Type B pancreatic cell (in vitro differentiated cells): ENCODE data around the gene CAT. TPM values are rescaled to one million over a fixed set of nuclear protein-coding genes. Genes with fewer than 3 reads are reported as not detected.

Source experiments
- DNase-seq: peaks from one replicate; pipeline ENCODE4 v3.0.0; 2021; ENCODE audit warnings: mixed read lengths; ENCODE audit not compliant: unreplicated experiment; ENCODE audit errors: extremely low spot score
- H3K27ac Mint-ChIP-seq: 2 replicates; pipeline ENCODE4 v1.8.0; 2021; ENCODE audit warnings: mild to moderate bottlenecking, mixed read lengths
- H3K27me3 Mint-ChIP-seq: 2 replicates; pipeline ENCODE4 v1.8.0; 2021; ENCODE audit warnings: mixed read lengths
- H3K36me3 Mint-ChIP-seq: 2 replicates; pipeline ENCODE4 v1.8.0; 2021; ENCODE audit warnings: mixed read lengths
- H3K4me1 Mint-ChIP-seq: one replicate; pipeline ENCODE4 v1.8.0; 2021; ENCODE audit warnings: mixed read lengths; ENCODE audit not compliant: unreplicated experiment
- H3K4me3 Mint-ChIP-seq: 2 replicates; pipeline ENCODE4 v1.8.0; 2021; ENCODE audit warnings: mild to moderate bottlenecking, mixed read lengths
- H3K9me3 Mint-ChIP-seq: 2 replicates; pipeline ENCODE4 v1.8.0; 2021; ENCODE audit warnings: mixed read lengths
- total RNA-seq: library from RNA; stranded (reverse); gene quantifications from 2 replicates; pipeline ENCODE4 v1.2.1, GENCODE V29; 2021; ENCODE audit warnings: low replicate concordance
- TF ChIP-seq, protein P1 (sequence below): fragments of 200-600 bp; sonication (generic); conservative IDR thresholded peaks from 2 replicates; pipeline ENCODE4 v1.5.0; 2021; ENCODE audit warnings: antibody characterized with exemption, mild to moderate bottlenecking

CAT gene
- total RNA-seq, 1 donor from 2014 or later, result 61.2 TPM

DNA sequence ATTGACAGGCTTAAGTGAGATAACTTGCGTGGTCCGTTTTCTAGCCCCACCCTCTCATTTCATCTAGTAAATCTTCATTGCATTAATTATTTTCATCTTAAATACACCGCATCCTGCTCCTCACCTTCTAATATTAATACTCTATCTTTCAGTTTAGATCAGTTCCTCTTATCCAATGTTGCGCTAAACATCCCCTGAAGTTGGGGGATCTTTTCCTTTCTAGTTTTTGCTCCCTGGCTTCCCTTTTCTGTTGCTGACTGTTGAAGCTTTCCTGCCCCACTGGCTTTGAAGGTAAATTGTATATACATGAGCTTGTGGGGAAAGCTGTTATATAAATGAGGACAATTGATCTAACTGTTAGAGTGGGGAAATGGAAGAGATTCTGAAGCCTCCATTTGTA is 7.2 kb downstream of the CAT start:
- peaks cover 29% of the 10 kb centered on the region for H3K36me3 Mint-ChIP-seq
- H3K4me1 Mint-ChIP-seq, result peaks cover 22% of the 10 kb centered on the region
- H3K27me3 Mint-ChIP-seq, result no peaks in the 10 kb centered on the region
- TF ChIP-seq, protein P1, sequence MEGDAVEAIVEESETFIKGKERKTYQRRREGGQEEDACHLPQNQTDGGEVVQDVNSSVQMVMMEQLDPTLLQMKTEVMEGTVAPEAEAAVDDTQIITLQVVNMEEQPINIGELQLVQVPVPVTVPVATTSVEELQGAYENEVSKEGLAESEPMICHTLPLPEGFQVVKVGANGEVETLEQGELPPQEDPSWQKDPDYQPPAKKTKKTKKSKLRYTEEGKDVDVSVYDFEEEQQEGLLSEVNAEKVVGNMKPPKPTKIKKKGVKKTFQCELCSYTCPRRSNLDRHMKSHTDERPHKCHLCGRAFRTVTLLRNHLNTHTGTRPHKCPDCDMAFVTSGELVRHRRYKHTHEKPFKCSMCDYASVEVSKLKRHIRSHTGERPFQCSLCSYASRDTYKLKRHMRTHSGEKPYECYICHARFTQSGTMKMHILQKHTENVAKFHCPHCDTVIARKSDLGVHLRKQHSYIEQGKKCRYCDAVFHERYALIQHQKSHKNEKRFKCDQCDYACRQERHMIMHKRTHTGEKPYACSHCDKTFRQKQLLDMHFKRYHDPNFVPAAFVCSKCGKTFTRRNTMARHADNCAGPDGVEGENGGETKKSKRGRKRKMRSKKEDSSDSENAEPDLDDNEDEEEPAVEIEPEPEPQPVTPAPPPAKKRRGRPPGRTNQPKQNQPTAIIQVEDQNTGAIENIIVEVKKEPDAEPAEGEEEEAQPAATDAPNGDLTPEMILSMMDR, result no peak
- no peak overlapping the region for H3K4me3 Mint-ChIP-seq
- no peak for DNase-seq
- H3K27ac Mint-ChIP-seq, result no peak overlapping the region
- peaks cover 8% of the 10 kb centered on the region for H3K9me3 Mint-ChIP-seq

DNA sequence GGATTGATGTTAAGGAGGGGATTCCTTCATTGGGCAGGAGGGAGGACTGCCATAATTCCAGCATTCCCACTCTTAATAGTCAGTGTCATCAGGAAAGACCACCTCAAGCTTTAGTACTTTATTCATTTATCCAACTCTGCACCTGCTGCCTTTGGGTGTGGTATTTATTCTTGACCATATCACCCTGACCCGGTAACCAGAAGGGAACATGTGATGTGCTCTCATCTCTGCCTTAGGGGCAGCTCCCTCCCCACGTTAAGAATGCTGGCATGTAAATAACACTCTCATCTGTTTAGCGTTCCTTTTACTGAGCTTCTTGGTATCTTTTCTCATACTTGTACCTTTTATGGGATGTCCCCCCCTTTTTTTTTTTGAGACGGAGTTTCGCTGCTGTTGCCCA is 7.7 kb downstream of the CAT start:
- H3K4me1 Mint-ChIP-seq, result peaks cover 22% of the 10 kb centered on the region
- H3K9me3 Mint-ChIP-seq, result peaks cover 8% of the 10 kb centered on the region
- no peaks in the 10 kb centered on the region for H3K27me3 Mint-ChIP-seq
- no peak for DNase-seq
- TF ChIP-seq, protein P1, result no peak
- no peak overlapping the region for H3K4me3 Mint-ChIP-seq
- peaks cover 29% of the 10 kb centered on the region for H3K36me3 Mint-ChIP-seq
- H3K27ac Mint-ChIP-seq, result no peak overlapping the region

DNA sequence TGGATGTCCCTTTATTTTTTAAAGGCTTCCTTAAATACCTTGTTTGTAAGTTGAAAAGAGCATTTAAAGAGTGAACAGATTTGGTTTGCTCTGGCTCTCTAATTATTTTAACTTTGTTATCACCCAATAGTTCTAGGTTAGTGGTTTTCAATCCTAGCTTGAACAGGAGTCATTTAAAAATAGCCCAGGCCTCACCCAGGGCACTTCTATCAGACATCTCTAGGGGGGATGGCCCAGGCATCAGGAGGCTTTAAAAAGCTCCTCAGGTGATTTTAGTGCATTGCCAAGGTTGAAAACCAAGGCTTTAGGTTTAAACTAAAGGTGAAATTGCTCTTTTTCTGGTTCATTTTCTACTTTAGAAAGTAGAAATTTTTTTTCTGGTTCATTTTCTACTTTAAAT is 8.3 kb downstream of the CAT start:
- Mint-ChIP-seq H3K27me3 (no peaks in the 10 kb centered on the region), H3K9me3 (peaks cover 8% of the 10 kb centered on the region), H3K27ac (no peak overlapping the region), H3K4me3 (no peak overlapping the region), H3K36me3 (peaks cover 33% of the 10 kb centered on the region), H3K4me1 (peaks cover 22% of the 10 kb centered on the region)
- DNase-seq, result no peak
- TF ChIP-seq, protein P1, result no peak

DNA sequence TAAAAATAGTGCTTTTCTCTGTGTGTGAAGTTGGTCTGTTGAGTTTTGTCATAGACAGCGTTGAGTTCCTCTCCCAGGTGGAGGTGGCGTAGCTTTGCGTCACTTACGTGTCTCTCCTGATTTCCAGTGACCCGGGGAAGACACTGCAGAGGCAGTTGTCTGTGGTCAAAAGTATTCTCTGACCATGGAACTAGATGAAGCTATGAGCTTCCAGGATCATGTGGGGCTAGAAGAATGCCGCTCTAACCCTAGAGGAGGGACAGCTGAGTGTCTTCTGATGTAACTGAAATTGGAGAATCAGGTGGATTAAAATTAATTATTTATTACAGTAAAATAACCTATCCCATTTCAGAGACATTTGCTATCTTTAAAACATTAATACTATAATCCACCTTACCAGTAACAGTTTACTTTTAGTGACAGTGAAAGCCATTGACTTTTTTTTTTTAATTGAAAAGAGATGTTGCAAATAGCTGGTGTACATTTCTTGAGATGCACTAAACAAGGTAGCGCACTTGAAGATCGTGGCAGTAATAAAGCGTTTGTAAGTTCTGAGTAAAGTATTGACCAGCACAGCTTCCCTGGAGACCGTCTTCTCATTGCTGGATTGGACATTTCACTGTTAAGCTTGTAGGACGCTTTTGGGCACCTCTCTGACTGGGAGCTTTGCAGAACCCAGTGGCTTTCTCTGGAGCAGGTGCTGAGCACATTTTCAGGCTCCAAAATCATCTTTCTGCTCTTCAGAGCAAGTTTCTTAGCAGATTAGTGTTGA is 9.7 kb downstream of the CAT start:
- H3K27ac Mint-ChIP-seq, result no peak overlapping the region
- no peaks in the 10 kb centered on the region for H3K27me3 Mint-ChIP-seq
- H3K36me3 Mint-ChIP-seq, result peaks cover 35% of the 10 kb centered on the region
- H3K4me3 Mint-ChIP-seq, result no peak overlapping the region
- H3K4me1 Mint-ChIP-seq, result peaks cover 22% of the 10 kb centered on the region
- no peak for DNase-seq
- peaks cover 8% of the 10 kb centered on the region for H3K9me3 Mint-ChIP-seq
- TF ChIP-seq, protein P1, result no peak

DNA sequence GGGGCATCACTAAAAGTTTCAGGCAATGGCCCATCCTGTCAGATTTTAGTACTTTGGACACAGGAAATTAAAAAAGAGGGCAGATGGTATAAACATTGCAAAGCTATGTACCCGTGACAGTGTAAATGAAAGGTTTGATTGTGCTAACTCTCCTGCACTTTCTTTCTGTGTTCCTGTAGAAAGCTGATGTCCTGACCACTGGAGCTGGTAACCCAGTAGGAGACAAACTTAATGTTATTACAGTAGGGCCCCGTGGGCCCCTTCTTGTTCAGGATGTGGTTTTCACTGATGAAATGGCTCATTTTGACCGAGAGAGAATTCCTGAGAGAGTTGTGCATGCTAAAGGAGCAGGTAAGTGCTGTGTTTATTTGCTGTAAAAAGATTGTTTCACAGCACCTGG is 10.3 kb downstream of the CAT start:
- Mint-ChIP-seq H3K27me3 (no peaks in the 10 kb centered on the region), H3K4me3 (no peak overlapping the region), H3K27ac (no peak overlapping the region), H3K36me3 (peaks cover 34% of the 10 kb centered on the region), H3K4me1 (peaks cover 16% of the 10 kb centered on the region), H3K9me3 (peaks cover 3% of the 10 kb centered on the region)
- TF ChIP-seq, protein P1, result no peak
- DNase-seq, result no peak
